C4-2B (cell line): Measurements from ENCODE around the gene AKR1C4.

Experiments used
- CTCF ChIP-seq: fragments of 450-650 bp; conservative IDR thresholded peaks from 2 replicates; pipeline ENCODE4 v1.5.1; 2017; ENCODE audit warnings: mild to moderate bottlenecking
- ZFX ChIP-seq: fragments of 450-650 bp; IDR thresholded peaks from 2 replicates; pipeline ENCODE4 v1.6.1; 2017

GRCh38 chr10:5187867-5188266 is 8.8 kb upstream of the AKR1C4 start:
- TF ChIP-seq CTCF = no peak
- TF ChIP-seq ZFX = no peak
